CD4-positive, alpha-beta T cell treated with Interleukin-1 beta for 1 hour (primary cell): ENCODE results near the gene PTPRN2.

Experiments
- DNase-seq, 2 donors: peaks; one replicate each; pipeline ENCODE4 v3.0.0-alpha.2; 2020 to 2022

PTPRN2 gene

DNA sequence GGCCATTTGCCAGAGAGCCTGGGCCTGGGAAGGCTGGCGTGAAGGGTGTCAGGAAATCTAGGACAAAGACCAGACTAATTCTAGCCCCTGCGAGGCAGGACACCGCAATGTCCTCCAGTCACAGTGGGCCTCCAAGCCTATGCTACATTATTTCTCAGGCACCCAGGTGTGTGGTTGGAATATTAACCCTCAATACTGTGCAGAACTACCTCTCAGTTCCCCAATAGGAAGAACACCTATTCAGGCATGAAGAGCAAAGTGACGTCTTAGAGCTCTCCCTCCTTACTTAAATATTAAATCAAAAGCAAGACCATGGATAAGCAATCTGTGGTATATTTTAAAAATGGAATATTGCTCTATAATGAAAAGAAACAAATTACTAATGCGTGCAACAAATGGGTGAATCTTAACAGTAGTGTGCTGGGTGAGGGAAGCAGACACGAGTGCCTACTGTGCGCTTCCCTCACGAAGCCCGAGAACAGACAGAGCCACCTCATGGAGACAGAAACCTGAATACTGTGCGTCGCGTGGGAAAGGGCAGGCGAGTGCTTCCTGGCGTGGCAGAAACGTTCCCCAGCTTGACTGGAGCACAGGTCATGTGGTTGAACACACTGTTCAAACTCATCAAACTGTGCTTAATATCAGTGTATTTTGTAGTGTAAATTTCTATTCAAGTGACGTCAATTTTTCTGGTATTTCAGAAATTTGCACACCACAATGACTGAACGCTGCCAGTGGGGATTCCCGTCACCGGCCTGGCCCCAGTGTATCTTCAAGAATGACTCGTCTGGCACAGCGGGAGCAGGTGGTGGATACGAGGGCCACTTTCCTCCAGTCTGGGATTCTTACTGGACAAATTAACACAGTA is 15.5 kb upstream of the PTPRN2 start:
- DNase-seq, result no peak

DNA sequence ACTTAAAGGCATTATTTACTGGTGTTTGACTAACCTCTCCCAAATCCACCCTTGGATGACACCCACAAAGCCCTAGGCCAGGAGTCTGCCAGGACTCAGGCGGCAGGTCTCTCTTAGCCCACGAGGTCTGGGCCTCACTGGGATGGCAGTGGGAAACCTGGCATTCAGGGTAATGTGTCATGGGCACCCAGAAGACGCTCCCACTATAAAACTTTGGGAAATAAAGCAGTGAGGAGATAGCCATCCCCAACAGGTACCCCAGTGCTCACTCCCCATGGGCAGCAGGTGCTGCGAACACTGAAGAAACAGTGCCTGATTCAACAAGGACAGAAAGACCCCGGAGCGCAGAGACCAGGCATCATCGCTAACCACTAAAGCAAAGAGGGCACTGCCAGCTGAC is 14.4 kb upstream of the PTPRN2 start:
- DNase-seq, result no peak

DNA sequence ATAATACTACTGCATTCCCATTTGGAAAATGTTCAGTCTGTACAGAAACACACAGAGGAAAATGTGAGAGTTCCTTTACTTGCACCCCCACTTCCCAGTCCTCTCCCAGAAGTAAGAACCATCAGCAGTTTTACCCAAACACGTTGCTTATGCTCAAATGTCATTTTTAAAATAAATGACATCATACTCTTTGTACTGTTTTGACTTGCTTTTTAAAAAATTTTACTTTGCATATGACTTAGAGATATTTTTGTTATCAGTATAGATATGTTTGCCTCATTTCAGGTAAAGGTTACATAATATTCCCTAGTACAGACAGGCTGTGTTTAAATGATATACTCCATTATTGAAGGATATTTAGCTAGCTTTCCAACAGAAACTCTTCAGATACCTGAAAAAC is 13.5 kb upstream of the PTPRN2 start:
- no peak for DNase-seq

DNA sequence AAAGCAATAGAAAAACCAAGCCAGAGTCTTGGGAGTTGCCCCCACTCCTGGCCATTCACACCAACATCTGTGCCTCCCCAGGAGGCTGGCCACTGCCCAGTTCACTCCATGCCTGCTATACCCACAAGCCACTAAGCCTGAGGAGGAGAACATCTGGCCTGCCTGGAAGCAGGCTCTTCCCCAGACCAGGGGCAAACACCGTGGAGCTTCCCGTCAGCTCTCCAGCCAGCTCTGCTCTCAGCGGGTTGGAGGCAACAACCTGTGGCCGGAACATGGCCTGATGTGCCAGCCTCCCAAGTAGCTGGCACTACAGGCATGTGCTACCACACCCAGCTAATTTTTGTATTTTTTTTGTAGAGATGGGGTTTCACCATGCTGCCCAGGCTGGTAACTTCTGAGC is 9.1 kb upstream of the PTPRN2 start:
- DNase-seq, result no peak

DNA sequence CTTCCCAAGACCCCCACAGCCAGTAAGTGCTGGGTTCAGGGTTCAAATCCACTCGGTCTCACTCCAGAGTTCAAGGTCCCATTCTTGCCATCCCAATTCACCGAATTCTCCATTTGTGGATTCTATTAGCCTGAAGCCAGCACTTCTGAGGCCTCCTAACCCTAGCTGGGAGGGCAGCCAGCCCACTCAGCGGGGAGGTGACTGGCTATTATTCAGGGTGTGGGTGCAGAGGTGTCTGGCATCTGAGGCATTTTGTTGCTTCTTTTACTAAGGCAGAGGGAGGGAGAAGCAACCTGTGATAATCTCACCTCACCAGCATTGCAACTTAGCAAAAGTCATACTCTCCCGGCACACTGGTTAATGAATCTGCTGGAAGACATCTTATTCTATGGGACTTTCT is 8.7 kb upstream of the PTPRN2 start:
- DNase-seq, result no peak

DNA sequence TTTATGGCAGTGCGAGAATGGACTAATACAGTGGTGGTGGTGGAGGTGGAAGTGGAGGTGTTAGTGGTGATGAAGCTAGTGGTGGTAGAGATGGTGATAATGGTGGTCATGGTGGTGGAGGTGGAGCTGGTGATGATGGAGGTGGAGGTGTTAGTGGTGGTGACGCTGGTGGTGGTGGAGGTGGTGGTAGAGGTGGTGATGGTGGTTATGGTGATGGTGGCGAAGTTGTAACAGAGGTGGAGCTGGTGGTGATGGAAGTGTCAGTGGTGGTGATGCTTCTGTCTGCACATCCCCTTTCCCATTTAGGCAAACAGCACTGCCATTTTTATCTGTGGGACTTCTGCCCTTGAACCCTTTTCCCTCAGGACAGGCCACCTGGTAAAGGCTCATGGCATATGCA is 7.4 kb upstream of the PTPRN2 start:
- no peak for DNase-seq

DNA sequence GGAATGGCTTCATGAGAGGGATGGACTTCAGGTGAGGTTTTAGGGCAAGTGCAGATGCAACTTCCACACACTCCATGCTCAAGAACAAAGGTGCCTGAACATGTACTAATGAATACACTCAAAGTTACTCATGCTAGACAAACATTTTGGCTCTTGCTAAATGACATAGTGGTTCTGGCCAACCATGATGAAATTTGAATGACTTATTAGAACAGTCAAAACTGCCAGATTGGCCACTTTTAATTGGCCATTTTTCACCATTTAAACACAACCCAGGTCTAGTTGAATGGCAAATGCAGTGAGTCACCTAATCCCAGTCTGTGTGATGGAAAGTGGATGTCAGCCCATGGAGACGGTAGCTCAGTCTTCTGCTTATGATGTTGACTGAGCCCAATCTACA is 4.9 kb upstream of the PTPRN2 start:
- no peak for DNase-seq

DNA sequence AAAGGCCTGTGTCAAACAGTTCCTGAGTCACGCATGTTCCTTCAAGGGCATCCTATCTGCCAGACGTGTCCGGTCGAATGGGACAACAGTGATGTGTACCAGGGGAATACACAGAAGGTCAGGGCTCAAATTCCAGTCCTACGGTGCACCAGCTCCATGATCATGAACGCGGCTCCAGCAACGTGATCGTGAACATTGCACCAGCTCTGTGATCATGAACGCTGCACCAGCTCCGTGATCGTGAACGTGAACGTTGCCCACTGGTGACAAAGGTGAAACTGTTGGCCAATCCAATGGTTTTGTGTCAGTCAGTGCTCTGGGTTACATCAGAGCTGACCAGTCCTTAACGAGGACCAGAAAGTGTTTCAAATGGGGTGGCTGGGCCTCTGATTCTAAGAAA is 4.3 kb upstream of the PTPRN2 start:
- DNase-seq, result no peak

DNA sequence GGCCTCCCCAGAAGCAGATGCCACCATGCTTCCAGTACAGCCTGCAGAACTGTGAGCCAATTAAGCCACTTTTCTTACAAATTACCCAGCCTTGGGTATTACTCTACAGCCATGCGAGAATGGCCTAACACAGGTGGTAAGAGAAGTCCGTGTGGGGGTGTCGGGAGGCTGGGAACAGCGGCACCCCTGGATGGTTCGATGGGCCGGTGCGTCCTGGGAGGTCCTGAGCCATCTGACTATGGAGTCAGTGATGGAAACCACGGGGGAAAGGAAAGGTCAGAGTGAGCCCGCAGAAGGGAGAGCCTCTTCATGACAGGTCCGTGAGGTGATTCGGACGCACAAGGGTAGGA is 2.5 kb upstream of the PTPRN2 start:
- no peak for DNase-seq

DNA sequence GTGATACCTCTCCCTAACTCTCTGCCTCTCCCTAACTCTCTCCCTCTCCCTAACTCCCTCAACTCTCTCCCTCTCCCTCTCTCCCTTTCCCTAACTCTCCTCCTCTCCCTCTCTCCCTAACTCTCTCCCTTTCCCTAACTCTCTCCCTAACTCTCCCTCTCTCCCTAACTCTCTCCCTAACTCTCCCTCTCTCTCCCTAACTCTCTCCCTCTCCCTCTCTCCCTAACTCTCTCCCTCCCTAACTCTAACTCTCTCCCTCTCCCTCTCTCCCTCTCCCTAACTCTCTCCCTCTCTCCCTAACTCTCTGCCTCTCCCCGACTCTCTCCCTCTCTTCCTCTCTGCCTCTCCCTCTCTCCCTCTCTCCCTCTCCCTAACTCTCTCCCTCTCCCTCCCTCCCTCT is 2.0 kb upstream of the PTPRN2 start:
- DNase-seq, result no peak

DNA sequence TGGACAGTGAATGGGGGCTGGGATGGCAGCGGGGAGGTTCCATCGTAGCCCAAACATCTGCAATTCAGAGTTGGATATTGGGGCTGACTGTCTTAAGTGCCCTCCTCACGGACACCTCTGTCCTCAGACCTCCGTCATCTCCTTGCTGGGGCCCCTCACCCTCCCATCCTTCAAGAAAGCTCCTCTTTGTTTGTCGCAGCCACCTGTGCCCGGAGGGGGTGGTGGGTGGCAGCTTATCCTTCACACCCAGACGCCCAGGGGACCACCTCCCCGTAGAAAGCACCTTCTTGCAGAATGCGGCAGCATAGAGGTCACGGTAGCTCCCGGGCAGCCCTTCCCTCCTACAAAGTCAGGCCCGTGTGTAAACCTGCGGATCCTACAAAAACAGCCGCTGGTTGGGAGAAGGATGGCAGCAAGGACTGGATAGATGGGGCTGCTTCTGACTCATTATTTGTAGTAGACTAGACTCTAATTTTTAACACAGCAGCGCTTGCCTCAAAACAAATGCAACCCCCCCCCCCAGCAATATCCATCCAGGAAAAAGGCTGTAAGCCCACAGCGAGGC is 1.3 kb upstream of the PTPRN2 start:
- DNase-seq, result no peak

DNA sequence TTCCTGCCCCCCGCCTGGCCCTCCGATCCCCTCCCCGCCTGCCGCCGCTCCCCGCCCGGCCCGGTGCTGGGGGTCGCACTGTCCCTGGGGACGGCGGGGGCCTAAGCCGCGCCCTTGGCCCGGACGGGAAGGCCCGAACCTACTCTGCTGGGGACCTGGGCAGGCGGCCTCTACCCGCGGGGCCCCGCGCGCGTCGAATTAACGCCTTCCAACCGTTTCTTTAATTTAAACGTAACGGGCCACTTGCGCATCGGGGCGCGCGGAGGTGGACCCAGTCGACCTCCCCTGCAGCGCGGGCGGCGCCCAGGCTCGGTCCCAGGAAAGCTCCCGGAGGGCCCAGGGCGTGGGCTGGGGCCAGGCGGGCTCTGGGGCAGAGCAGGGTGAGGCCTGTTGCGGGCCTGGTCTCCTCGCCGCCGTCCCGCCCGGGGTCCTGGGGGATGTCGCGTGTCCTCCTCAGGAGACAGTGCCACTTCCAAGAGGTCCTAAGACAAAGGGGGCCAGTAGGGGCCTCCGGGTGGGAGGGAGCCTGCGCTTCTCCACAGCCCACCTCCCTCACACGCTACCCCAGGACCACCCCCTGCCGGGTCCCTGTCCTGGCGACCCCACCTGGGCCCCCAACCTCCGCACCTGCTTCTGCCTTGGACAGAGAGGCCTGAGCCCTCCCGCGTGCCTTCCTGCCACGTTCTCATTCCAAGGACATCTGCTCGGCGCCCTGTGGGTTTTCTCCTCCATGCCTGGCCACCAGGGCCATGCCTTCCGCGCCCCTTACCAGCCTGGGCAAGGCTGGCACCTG is 658 bp upstream of the PTPRN2 start:
- DNase-seq, result no peak

DNA sequence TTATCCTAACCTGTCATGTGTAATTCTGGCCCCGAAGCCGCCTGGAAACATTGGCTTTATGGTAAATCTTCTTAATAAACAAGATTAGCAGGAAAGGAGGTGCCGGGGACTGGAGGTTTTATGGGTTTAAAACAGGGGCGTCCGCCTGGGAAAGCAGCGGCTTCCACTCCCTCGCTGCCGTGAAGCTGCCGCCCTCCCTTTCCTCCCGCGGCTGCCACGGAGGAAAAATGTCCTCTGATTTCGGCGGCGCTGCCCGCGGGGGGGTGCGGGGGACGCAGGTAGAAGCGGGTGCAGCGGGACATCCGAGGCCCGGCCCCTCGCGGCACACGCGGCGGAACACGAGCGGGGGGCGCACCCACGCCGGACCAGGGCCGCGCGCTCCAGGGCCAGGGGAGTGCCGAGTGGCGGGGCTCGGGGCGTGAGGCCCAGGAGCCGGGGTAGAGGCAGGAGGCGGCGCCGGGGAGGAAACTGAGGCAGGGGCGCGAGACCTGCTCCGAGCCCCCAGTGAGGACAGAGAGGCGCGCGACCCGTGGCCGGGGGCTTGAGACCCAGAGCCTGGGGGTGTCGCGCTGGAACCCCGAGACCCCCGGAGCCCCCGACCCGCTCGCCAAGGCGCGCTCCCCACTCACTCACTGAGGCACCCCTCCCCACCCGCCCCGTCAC is 993 bp downstream of the PTPRN2 start:
- DNase-seq, result no peak

DNA sequence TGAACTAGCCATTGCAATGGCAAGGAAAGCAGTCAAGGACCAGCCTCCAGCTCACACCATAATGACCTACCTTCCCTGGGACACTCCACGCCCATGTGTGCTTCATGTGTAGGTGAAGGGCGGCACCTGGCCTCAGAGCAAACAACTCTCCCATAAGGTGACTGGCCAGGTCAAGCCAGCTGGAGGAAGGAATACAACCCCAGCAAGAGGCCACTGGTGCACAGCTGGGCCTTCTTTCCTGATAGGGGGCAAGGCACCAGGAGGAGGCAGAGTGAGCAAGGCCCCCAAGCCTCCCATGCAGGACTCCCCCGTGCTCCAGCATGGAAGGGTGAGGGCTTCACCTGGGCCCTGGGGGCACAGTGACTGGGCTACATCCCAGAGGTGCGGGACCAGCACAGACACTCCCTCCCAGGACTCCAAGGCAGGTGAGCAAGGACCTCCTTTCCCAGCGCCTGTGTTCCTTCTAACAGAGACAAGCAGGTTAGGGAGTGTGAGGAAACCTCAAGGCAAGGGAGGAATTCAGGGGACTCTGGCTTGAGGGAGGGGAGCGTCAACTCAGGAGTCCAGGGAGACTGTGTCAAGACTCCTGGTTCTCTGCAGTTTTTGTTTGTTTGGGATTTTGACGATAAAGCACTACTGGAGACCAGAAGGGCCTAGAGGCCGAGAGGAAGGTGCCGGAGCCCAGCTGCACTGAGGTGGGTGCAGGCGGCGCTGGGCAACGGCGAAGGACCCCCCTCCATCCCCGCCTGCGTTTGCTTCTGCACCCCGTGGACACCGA is 1.7 kb downstream of the PTPRN2 start:
- no peak for DNase-seq

DNA sequence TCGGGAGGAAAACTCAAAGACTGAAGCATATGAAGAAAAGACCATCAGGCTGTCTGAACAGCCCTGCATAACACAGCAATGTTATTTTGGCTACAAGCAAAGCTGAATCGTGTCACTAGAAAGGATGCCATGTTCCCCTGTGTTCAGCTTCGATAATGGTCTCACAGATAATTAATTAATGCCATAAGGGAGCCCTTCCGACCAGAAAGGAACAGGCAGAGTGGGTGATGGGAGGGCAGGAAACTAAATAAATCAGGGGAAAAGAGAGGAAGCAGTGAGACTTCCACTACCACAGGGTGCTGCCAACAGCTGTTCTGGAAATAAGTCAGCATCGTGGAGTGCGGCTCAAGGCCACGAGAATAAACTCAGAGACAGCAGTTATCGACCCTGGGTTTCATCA is 3.2 kb downstream of the PTPRN2 start:
- DNase-seq, result no peak

DNA sequence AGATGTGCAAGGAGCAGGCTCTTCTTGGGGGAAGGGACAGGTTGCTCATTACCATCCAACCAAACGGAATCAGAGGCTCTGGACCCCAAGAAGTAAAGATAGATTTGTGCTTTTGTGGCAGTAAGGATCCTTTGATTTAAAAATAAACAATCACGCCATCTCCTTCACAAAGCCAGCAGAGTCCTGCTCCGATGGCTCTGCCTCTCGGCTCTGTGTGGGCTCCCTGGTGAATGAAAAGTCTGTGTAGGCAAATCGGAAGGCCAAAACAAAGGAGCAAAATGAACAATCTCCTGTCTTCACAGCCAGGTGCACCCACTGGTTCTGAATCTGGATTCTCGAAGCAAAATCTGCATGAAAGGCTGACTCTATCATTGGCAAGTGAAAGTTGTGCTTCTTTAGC is 3.8 kb downstream of the PTPRN2 start:
- no peak for DNase-seq

DNA sequence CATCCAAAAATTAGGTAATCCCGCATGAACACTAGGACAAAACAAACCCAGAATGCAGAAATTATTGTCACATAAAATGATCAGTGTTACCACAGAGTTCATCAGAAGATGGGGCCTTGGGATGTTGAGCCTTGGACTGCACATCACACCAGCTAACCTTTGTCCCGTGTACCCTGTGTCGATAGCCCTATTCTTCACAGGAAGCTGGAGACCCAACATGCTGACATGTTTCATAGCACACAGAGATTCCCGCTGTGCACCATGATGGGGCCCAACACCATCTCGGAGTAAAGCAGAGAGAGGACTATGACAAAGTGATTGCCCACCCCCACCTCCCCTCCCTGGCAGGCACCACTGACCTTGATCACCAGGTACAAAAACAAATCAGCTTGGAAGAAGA is 4.5 kb downstream of the PTPRN2 start:
- DNase-seq, result no peak

DNA sequence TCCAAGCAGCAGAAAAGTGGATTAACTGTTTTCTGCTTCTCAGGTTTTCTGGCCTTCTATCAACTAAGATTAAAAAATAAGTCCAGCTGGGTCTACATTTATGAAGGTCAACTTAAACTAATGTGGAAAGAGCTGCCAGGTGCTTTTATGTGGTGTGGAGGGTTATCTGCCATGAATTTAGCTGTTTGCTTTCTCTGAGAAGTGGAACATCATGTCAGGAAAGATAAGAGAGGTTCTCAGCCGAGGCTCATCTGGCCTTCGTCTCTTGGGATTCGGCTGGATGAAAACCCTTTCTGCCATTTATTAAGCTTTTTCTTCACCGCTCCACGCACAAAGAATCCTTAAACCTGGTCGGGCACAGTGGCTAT is 5.5 kb downstream of the PTPRN2 start:
- no peak for DNase-seq

DNA sequence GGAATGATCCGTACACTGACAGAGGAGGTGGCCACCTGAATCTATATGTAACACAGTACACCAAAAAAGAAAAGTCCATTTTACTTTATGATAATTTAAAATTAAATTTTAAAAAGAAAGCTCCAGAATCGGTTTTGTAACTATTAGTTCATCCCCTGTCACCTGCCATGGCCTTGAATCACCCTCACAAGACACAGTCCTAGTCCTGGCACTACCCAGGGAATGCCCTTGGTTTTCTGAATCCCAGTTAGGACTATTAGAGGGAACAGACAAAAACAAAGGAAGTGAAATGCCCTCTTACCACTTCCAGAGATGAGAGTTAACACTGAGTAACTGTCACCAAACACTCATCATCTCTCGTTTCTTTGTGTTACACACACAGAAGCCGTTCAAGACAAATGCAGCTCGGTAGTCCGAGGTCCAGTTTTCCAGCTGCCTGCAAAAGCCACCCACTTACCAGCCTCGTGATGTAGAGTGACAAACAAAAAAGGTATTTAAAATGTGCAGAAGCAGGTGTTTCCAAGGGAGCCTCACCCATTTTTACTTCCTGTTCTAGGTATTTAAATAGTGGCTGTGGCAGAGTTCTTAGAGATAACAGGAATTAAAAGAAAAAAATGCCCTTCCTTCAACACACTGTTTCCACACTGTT is 6.1 kb downstream of the PTPRN2 start:
- DNase-seq, result no peak

DNA sequence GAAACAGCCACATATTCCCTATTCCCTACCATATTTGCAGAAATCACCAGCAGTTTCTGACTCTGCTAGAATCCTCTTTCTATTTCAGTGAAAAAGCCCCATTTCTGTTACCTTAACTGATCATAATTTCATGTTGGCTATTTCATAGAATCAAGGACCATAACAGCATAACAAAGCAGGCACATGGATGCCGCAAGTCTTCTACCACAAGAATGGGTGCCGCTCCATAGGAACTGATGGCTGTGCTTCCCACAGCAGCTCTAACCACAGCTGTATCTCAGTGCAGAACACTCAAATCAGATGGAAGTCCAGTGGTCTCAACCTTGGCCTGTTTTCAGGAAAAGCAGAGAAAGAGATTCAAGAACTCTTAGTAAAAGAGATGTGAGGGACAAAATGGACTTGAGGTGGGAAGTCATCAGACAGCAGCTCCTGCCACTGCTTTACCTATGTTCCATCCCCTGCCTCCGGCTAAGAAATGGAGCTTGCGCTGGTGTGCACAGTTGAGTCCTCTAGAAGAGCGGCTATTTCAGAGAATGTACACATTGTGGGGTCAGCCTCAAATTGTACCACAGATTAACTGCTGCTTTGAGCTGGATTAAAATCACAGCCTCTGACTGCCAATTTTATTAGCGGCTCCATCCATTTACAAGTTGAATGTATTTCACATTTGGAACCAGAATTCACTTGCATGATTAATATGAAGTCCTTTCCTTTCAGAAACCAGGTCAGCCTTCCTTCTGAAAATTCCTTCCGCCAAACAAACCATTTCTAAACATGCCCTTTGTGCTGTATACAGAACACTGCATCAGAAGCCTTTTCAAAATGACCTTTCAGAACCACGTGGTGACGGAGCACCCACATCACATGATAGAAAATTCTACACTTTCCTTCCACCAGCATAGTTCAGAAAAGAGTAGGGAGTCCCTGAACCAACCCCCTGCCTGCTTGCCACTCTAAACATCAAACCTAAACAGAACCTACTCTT is 7.7 kb downstream of the PTPRN2 start:
- no peak for DNase-seq
